ENCODE measurements around the gene SMIM27. TPM values are rescaled to one million over a fixed set of nuclear protein-coding genes. Genes with fewer than 3 reads are reported as not detected.

The SMIM27 gene
- total and polyA plus RNA-seq, 2 donors (not counting 1 experiment from before 2014, with no cell fraction given), result 9.5 to 20.9 TPM

DNA sequence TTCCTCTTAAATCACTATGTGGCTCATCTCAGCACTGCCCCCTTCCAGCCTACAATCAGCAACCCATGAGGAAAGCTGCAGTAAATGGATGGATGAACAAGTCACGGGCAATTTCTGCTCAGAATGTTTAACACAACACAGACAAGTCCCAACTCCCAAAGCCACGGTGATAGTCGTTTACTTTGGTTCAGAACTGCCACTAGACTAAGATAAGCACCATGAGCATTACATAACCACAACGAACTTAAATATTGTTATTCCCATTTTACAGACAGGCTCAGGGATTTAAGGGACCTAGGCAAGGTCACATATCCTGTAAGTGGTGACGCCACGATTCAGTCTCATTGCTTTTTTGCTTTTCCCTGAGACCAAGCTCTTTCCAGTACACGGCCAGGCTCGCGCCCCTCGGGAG, 2.0 kb upstream of the SMIM27 start:
- 0% methylated on average over 10 of the region's 10 CpGs for WGBS (ENCODE audit: insufficient coverage)
- Mint-ChIP-seq H3K4me3 (peak overlapping the region; percentile 91), H3K27me3 (no peaks in the 10 kb centered on the region), H3K27ac (peak overlapping the region; percentile 86), H3K4me1 (peaks cover 34% of the 10 kb centered on the region), H3K9me3 (ENCODE audit: insufficient read depth) (no peaks in the 10 kb centered on the region)
- peak overlapping the region; percentile 81 for H3K4me2 ChIP-seq (replicated peaks; ENCODE audit: low read depth, low read length, poor library complexity, severe bottlenecking)
- no peak for ATAC-seq (ENCODE audit: low read depth)
- no peak for DNase-seq
- peak overlapping the region; percentile 88 for H3K9ac ChIP-seq (ENCODE audit: low read length)
- peaks cover 75% of the 10 kb centered on the region for H3K79me2 ChIP-seq (ENCODE audit: control insufficient read depth, insufficient read depth, low read length)
- TF ChIP-seq EZH2 (IDR thresholded peaks at IDR 0.05; ENCODE audit: borderline replicate concordance, insufficient read depth, low read depth, low read length, poor library complexity, severe bottlenecking) (no peak), CTCF (IDR thresholded peaks at IDR 0.05) (no peak)
- peak overlapping the region; percentile 89 to 92 for H3K27ac ChIP-seq (ENCODE audit: low read length in 2 of 2)
- peak overlapping the region; percentile 86 to 98 (median 86) for H3K4me3 ChIP-seq (ENCODE audit: control extremely low read depth in 1 of 5, extremely low read depth in 1 of 5, insufficient read depth in 1 of 5, low read depth in 2 of 5, low read length in 4 of 5)
- H4K20me1 ChIP-seq (ENCODE audit: control insufficient read depth, insufficient read depth, low read length, poor library complexity, severe bottlenecking), result peaks cover 18% of the 10 kb centered on the region
- H3K9me3 ChIP-seq (ENCODE audit: control extremely low read depth in 1 of 3, control insufficient read depth in 2 of 3, insufficient read depth in 1 of 3, low read length in 2 of 3), result no peaks in the 10 kb centered on the region
- ChIA-PET CTCF (interaction anchor here (0.7 to 5.2 kb wide), 8 partner anchors 9 to 918 kb away, joined by 3 to 30 read pairs (median 9); partner anchors contain the start of genes ACO1, NDUFB6 and RIGI), POLR2A (interaction anchor here (0.6 to 2.5 kb wide), 4 partner anchors 13 to 166 kb away, joined by 3 to 16 read pairs (median 7); partner anchors contain the start of genes ACO1, NDUFB6 and RIGI)
- intact Hi-C loops (cut with micrococcal nuclease), result loop anchor here (10.0 kb wide), 2 partner anchors 715 to 745 kb away; partner anchors contain the start of genes BAG1, CHMP5 and NFX1
- H2AFZ ChIP-seq (ENCODE audit: insufficient read depth, low read depth, low read length, poor library complexity, severe bottlenecking), result peak overlapping the region; percentile 89
- no peaks in the 10 kb centered on the region for H3K27me3 ChIP-seq (replicated peaks in 1 of 4; ENCODE audit: control extremely low read depth in 1 of 4, control insufficient read depth in 3 of 4, insufficient read depth in 4 of 4, low read length in 3 of 4)
- peaks cover 14 to 15% of the 10 kb centered on the region in 2 donors for H3K4me1 ChIP-seq (ENCODE audit: control insufficient read depth in 2 of 2, insufficient read depth in 2 of 2, low read length in 2 of 2)
- no peaks in the 10 kb centered on the region for H3K36me3 ChIP-seq (replicated peaks in 1 of 2; ENCODE audit: control extremely low read depth in 1 of 2, control insufficient read depth in 1 of 2, extremely low read depth in 1 of 2, insufficient read depth in 2 of 2, low read length in 1 of 2)

All from B cell (primary cell).